GM12891 (cell line): ENCODE results near the gene SLC22A23.

Experiments used
- POLR2A ChIP-seq: IDR thresholded peaks from 2 replicates; pipeline ENCODE4 v1.6.1; 2011; ENCODE audit warnings: low read depth, low read length, control low read depth
- POLR2AphosphoS5 ChIP-seq: IDR thresholded peaks from 2 replicates; pipeline ENCODE4 v1.6.1; 2011; ENCODE audit warnings: low read depth, low read length, control low read depth
- TAF1 ChIP-seq: IDR thresholded peaks from 2 replicates; pipeline ENCODE4 v1.6.1; 2011; ENCODE audit warnings: low read depth, low read length, control low read depth

- TF ChIP-seq POLR2AphosphoS5: no peak
- no peak for TF ChIP-seq POLR2A
- no peak for TF ChIP-seq TAF1
Observed at GRCh38 chr6:3336859-3337515, 119.9 kb downstream of the SLC22A23 start.
